Fibroblast of skin of right quadriceps (primary cell): ENCODE results near the gene DPP4.
A peak's percentile ranks its signal among the peaks of the same experiment; 100 is the strongest.
"Not testable (repeated sequence)": the region's sequence is repeated elsewhere in the genome, so short reads cannot be mapped to it uniquely, and the experiment has no call there.

Source experiments
- DNase-seq: peaks from one replicate; pipeline ENCODE4 v3.0.0-alpha.2; 2013

The DPP4 gene

GRCh38 chr2:162056796-162057399 lies 17.1 kb downstream of the DPP4 start:
- no peak for DNase-seq

- DNase-seq = no peak
Measured at GRCh38 chr2:162053808-162054155, 20.2 kb downstream of the DPP4 start.

GRCh38 chr2:162053066-162053807 lies 20.8 kb downstream of the DPP4 start:
- no peak for DNase-seq

GRCh38 chr2:162050513-162050961 lies 23.5 kb downstream of the DPP4 start:
- no peak for DNase-seq

GRCh38 chr2:162049089-162049488 lies 24.9 kb downstream of the DPP4 start:
- not testable (repeated sequence) for DNase-seq

GRCh38 chr2:162044586-162044985 lies 29.4 kb downstream of the DPP4 start:
- DNase-seq = peak; percentile 54

- no peak for DNase-seq
Measured at GRCh38 chr2:162043132-162043531, 30.9 kb downstream of the DPP4 start.

- no peak for DNase-seq
Measured at GRCh38 chr2:162041485-162041884, 32.5 kb downstream of the DPP4 start.

- DNase-seq = no peak
Measured at GRCh38 chr2:162038725-162039124, 35.3 kb downstream of the DPP4 start.

GRCh38 chr2:162037886-162038285 lies 36.1 kb downstream of the DPP4 start:
- no peak for DNase-seq

- DNase-seq = no peak
Measured at GRCh38 chr2:162037028-162037795, 36.8 kb downstream of the DPP4 start.

- DNase-seq = no peak
Measured at GRCh38 chr2:162035981-162036380, 38.0 kb downstream of the DPP4 start.

- no peak for DNase-seq
Measured at GRCh38 chr2:162030363-162031190, 43.4 kb downstream of the DPP4 start.

- peak; percentile 39 for DNase-seq
Measured at GRCh38 chr2:162029287-162029901, 44.6 kb downstream of the DPP4 start.

GRCh38 chr2:162028511-162028910 lies 45.5 kb downstream of the DPP4 start:
- no peak for DNase-seq

- DNase-seq = peak; percentile 87
Measured at GRCh38 chr2:162025121-162025911, 48.7 kb downstream of the DPP4 start.

GRCh38 chr2:162022290-162022945 lies 51.6 kb downstream of the DPP4 start:
- peak; percentile 45 for DNase-seq

GRCh38 chr2:162021516-162022058 lies 52.4 kb downstream of the DPP4 start:
- DNase-seq = no peak

- no peak for DNase-seq
Measured at GRCh38 chr2:162018530-162018929, 55.5 kb downstream of the DPP4 start.

GRCh38 chr2:162017233-162017632 lies 56.8 kb downstream of the DPP4 start:
- DNase-seq = no peak

GRCh38 chr2:162016080-162016479 lies 57.9 kb downstream of the DPP4 start:
- DNase-seq = no peak
